PC-3 (cell line): ENCODE results near the gene ARHGDIG. TPM values are rescaled to one million over a fixed set of nuclear protein-coding genes. Genes with fewer than 3 reads are reported as not detected.
"Not testable (repeated sequence)": the region's sequence is repeated elsewhere in the genome, so short reads cannot be mapped to it uniquely, and the experiment has no call there.

Experiments used
- ATAC-seq: fragments of 200-7000 bp; cut with Tn5 transposase; 2 replicates; pipeline ENCODE4 v1.9.1; 2020; ENCODE audit warnings: mild to moderate bottlenecking, moderate library complexity
- BruUV-seq: library from RNA; stranded (reverse); fragments of 400-500 nt; replicated peaks from 2 replicates; lab custom pipeline; 2021; lab: Mats Ljungman, UMichigan
- CTCF ChIA-PET: fragments of 300-600 bp; sonication (Branson Sonifier 250); formaldehyde crosslinking; loops from one replicate; lab custom pipeline; 2022; ENCODE audit warnings: antibody characterized with exemption; lab: Charles Lee
- POLR2A ChIA-PET: fragments of 300-600 bp; sonication (Branson Sonifier 250); formaldehyde crosslinking; loops from one replicate; lab custom pipeline; 2022; ENCODE audit warnings: antibody characterized with exemption; ENCODE audit not compliant: unreplicated experiment; lab: Charles Lee
- DNase-seq: peaks from one replicate; pipeline ENCODE4 v3.0.0-alpha.2; 2015
- H2AFZ ChIP-seq: fragments of 300-600 bp; sonication (generic); 2 replicates; pipeline ENCODE4 v1.6.0; 2016; ENCODE audit warnings: antibody characterized with exemption, low read length
- H3F3A ChIP-seq: fragments of 300-600 bp; sonication (generic); one replicate; pipeline ENCODE4 v1.6.0; 2017; ENCODE audit warnings: antibody characterized with exemption, low read length, control low read depth, mild to moderate bottlenecking; ENCODE audit not compliant: unreplicated experiment
- H3K27ac ChIP-seq: fragments of 300-600 bp; sonication (generic); 2 replicates; pipeline ENCODE4 v1.5.1; 2016; ENCODE audit warnings: mild to moderate bottlenecking, low read length
- H3K27me3 ChIP-seq: fragments of 300-600 bp; sonication (generic); 2 replicates; pipeline ENCODE4 v1.6.1; 2016; ENCODE audit warnings: low read length, mixed read lengths
- H3K36me3 ChIP-seq: fragments of 300-600 bp; sonication (generic); 2 replicates; pipeline ENCODE4 v1.6.1; 2016; ENCODE audit warnings: low read depth, mixed run types, low read length, mixed read lengths
- H3K4me1 ChIP-seq: fragments of 300-600 bp; sonication (generic); 2 replicates; pipeline ENCODE4 v1.5.1; 2016; ENCODE audit warnings: low read length; ENCODE audit not compliant: insufficient read depth
- H3K4me2 ChIP-seq: fragments of 300-600 bp; sonication (generic); 2 replicates; pipeline ENCODE4 v1.6.0; 2016; ENCODE audit warnings: low read length
- H3K4me3 ChIP-seq: fragments of 300-600 bp; sonication (generic); 2 replicates; pipeline ENCODE4 v1.5.1; 2016; ENCODE audit warnings: mild to moderate bottlenecking, low read length, mixed read lengths
- H3K79me2 ChIP-seq: fragments of 300-600 bp; sonication (generic); 2 replicates; pipeline ENCODE4 v1.6.1; 2017; ENCODE audit warnings: low read length, mixed read lengths
- H3K9ac ChIP-seq: fragments of 300-600 bp; sonication (generic); 2 replicates; pipeline ENCODE4 v1.6.0; 2016; ENCODE audit warnings: mild to moderate bottlenecking, low read length
- H3K9me2 ChIP-seq: fragments of 300-600 bp; sonication (generic); replicated peaks from 2 replicates; pipeline ENCODE4 v1.6.1; 2016; ENCODE audit warnings: mixed run types, low read length, mixed read lengths
- H3K9me3 ChIP-seq: fragments of 300-600 bp; sonication (generic); 2 replicates; pipeline ENCODE4 v1.6.1; 2016; ENCODE audit warnings: low read length, mixed read lengths
- H4K20me1 ChIP-seq: fragments of 300-600 bp; sonication (generic); 2 replicates; pipeline ENCODE4 v1.6.1; 2016; ENCODE audit warnings: low read length, mixed read lengths
- CTCF ChIP-seq: fragments of 300-600 bp; sonication (generic); conservative IDR thresholded peaks from 2 replicates; pipeline ENCODE4 v1.5.1; 2017; ENCODE audit warnings: antibody characterized with exemption, low read depth, mild to moderate bottlenecking, low read length
- EZH2 ChIP-seq: fragments of 300-600 bp; sonication (generic); IDR thresholded peaks from one replicate; pipeline ENCODE4 v1.6.1; 2017; ENCODE audit warnings: antibody characterized with exemption, mild to moderate bottlenecking, low read length; ENCODE audit not compliant: unreplicated experiment
- EZH2phosphoT487 ChIP-seq: fragments of 300-600 bp; sonication (generic); IDR thresholded peaks from 2 replicates; pipeline ENCODE4 v1.6.1; 2018; ENCODE audit warnings: mild to moderate bottlenecking, antibody characterized with exemption, low read length, borderline replicate concordance
- intact Hi-C: fragments of 100-400 bp; cut with micrococcal nuclease; formaldehyde crosslinking; loops from 2 replicates; pipeline ENCODE4 v1.9.0; 2023
- total RNA-seq: library from RNA; depleted of rRNA; stranded (reverse); fragments of >200 nt; gene quantifications from 2 replicates; pipeline ENCODE4 v1.2.3, GENCODE V29; 2014

Gene ARHGDIG
- total RNA-seq, 1 experiment from 2014 or later: not detected

GRCh38 chr16:265711-266110 lies 14.7 kb upstream of the ARHGDIG start:
- TSS peak; percentile 38 for BruUV-seq
- H3K36me3 ChIP-seq: no peaks in the 10 kb centered on the region
- H2AFZ ChIP-seq: no peak overlapping the region
- H4K20me1 ChIP-seq: no peaks in the 10 kb centered on the region
- DNase-seq (no peak), ATAC-seq (no peak)
- no peaks in the 10 kb centered on the region for H3K9me2 ChIP-seq
- no peaks in the 10 kb centered on the region for H3F3A ChIP-seq
- no peak overlapping the region for H3K4me3 ChIP-seq
- no peaks in the 10 kb centered on the region for H3K27me3 ChIP-seq
- H3K27ac ChIP-seq: no peak overlapping the region
- no peak overlapping the region for H3K9ac ChIP-seq
- H3K9me3 ChIP-seq: no peaks in the 10 kb centered on the region
- POLR2A ChIA-PET: no interaction called here
- TF ChIP-seq EZH2: no peak
- TF ChIP-seq CTCF: no peak
- no peak for TF ChIP-seq EZH2phosphoT487
- no peaks in the 10 kb centered on the region for H3K79me2 ChIP-seq
- intact Hi-C loops: no loop called here
- CTCF ChIA-PET: no interaction called here
- no peak overlapping the region for H3K4me2 ChIP-seq
- no peaks in the 10 kb centered on the region for H3K4me1 ChIP-seq

- no peaks in the 10 kb centered on the region for H3K9me2 ChIP-seq
- ChIA-PET POLR2A (no interaction called here), CTCF (no interaction called here)
- no peaks in the 10 kb centered on the region for H3K27me3 ChIP-seq
- no peaks in the 10 kb centered on the region for H3K9me3 ChIP-seq
- H3K4me3 ChIP-seq: no peak overlapping the region
- H2AFZ ChIP-seq: no peak overlapping the region
- H4K20me1 ChIP-seq: no peaks in the 10 kb centered on the region
- H3K27ac ChIP-seq: no peak overlapping the region
- BruUV-seq: no TSS peak
- H3K36me3 ChIP-seq: no peaks in the 10 kb centered on the region
- no peak for TF ChIP-seq EZH2phosphoT487
- TF ChIP-seq EZH2: no peak
- no peak for TF ChIP-seq CTCF
- H3K79me2 ChIP-seq: no peaks in the 10 kb centered on the region
- no peak overlapping the region for H3K4me2 ChIP-seq
- intact Hi-C loops: no loop called here
- no peaks in the 10 kb centered on the region for H3K4me1 ChIP-seq
- ATAC-seq (no peak), DNase-seq (no peak)
- H3F3A ChIP-seq: no peaks in the 10 kb centered on the region
- no peak overlapping the region for H3K9ac ChIP-seq
These were observed 13.9 kb upstream of the ARHGDIG start for GRCh38 chr16:266258-267164.

GRCh38 chr16:267562-267961 lies 12.8 kb upstream of the ARHGDIG start:
- POLR2A ChIA-PET, H4K20me1 ChIP-seq, DNase-seq, CTCF ChIA-PET, H3K36me3 ChIP-seq, H3K27me3 ChIP-seq, intact Hi-C loops, H3K27ac ChIP-seq, H3F3A ChIP-seq, H3K4me2 ChIP-seq, H3K4me3 ChIP-seq, H3K9me2 ChIP-seq, H3K9me3 ChIP-seq, H3K4me1 ChIP-seq, BruUV-seq, ATAC-seq, H2AFZ ChIP-seq, H3K9ac ChIP-seq, H3K79me2 ChIP-seq: not testable (repeated sequence)
